Hematopoietic multipotent progenitor cell treated with erythropoietin and hydrocortisone succinate and interleukin-3 and kit ligand, for 15 days (in vitro differentiated cells): ENCODE measurements around the gene ZNF77.
"Not testable (repeated sequence)": the region's sequence is repeated elsewhere in the genome, so short reads cannot be mapped to it uniquely, and the experiment has no call there.

Source experiments
- DNase-seq: peaks from one replicate; pipeline ENCODE4 v3.0.0-alpha.2; 2015; ENCODE audit warnings: low spot score

ZNF77 gene

DNA sequence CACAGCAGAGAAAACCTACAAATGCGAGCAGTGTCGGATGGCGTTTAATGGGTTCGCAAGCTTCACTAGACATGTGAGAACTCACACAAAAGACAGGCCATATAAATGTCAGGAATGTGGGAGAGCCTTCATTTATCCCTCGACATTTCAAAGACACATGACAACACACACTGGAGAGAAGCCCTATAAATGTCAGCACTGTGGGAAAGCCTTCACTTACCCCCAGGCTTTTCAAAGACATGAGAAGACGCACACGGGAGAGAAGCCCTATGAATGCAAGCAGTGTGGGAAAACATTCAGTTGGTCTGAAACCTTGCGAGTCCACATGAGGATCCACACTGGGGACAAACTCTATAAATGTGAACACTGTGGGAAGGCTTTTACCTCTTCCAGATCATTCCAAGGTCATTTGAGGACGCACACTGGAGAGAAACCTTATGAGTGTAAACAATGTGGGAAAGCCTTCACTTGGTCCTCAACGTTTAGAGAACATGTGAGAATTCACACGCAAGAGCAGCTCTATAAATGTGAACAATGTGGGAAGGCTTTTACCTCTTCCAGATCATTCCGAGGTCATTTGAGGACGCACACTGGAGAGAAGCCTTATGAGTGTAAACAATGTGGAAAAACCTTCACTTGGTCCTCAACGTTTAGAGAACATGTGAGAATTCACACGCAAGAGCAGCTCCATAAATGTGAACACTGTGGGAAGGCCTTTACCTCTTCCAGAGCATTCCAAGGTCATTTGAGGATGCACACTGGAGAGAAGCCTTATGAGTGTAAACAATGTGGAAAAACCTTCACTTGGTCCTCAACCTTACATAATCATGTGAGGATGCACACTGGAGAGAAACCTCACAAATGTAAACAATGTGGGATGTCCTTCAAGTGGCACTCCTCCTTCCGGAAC lies 27.2 kb downstream of the ZNF77 start:
- no peak for DNase-seq

- DNase-seq: no peak
Observed at GRCh38 chr19:2912306-2912705, 32.5 kb downstream of the ZNF77 start.

GRCh38 chr19:2906631-2907195 lies 38.1 kb downstream of the ZNF77 start:
- no peak for DNase-seq

- no peak for DNase-seq
Observed at GRCh38 chr19:2905918-2906519, 38.8 kb downstream of the ZNF77 start.

DNA sequence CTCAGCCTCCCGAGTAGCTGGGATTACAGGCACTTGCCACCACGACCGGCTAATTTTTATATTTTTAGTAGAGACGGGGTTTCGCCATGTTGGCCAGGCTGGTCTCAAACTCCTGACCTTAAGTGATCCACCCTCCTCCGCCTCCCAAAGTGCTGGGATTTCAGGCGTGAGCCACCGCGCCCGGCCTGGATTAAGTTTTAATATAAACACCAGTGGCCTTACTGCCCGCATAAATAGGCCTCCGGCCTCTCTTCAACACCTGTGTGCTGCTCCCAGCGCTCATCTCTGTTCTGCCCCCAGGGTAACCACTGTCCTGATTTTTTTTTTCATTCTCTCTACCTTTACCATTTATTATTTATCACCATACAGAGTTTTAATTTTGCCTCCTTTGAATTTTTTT lies 41.4 kb downstream of the ZNF77 start:
- not testable (repeated sequence) for DNase-seq

- DNase-seq: no peak
Observed at GRCh38 chr19:2902590-2903218, 42.1 kb downstream of the ZNF77 start.

- DNase-seq: peak; percentile 90
Observed at GRCh38 chr19:2900296-2901252, 44.2 kb downstream of the ZNF77 start, which contains the start of gene ZNF57. Gene ZNF57, plus strand, starts transcription at chr19:2900928. Its CDS starts 118 bp downstream, at chr19:2901046.

DNA sequence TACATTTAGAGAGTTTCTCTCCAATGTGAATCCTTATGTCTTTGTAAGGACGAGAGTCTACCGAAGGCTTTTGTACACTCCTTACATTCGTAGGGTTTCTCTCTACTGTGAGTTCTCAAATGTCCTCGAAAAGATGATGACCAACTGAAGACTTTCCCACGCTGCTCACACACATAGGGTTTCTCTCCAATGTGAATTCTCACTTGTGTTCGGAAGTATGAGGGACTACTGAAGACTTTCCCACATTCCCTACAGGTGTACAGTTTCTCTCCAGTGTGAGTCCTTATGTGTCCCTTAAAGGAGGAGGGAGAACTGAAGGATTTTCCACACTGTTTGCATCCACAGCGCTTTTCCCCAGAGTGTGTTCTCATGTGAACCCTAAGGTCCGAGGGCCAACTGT lies 48.1 kb downstream of the ZNF77 start:
- no peak for DNase-seq

DNA sequence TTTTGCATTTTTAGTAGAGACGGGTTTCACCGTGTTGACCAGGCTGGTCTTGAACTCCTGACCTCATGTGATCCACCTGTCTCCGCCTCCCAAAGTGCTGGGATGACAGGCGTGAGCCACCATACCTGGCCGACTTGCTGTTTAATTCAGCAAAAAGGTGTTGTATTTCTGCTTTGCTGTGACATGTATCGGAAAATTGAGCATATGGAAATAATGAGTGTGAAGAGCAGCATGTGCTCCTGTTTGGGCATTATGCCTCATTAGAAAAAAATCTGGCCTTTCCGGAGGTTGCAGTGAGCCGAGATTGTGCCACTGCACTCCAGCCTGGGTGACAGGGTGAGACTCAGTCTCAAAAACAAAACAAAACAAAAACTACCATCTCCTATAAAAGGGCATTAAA lies 54.2 kb downstream of the ZNF77 start:
- not testable (repeated sequence) for DNase-seq

- no peak for DNase-seq
Observed at GRCh38 chr19:2888731-2889224, 56.0 kb downstream of the ZNF77 start.

- peak; percentile 30 for DNase-seq
Observed at GRCh38 chr19:2887391-2887914, 57.3 kb downstream of the ZNF77 start.

GRCh38 chr19:2885736-2886135 lies 59.0 kb downstream of the ZNF77 start:
- DNase-seq: no peak

DNA sequence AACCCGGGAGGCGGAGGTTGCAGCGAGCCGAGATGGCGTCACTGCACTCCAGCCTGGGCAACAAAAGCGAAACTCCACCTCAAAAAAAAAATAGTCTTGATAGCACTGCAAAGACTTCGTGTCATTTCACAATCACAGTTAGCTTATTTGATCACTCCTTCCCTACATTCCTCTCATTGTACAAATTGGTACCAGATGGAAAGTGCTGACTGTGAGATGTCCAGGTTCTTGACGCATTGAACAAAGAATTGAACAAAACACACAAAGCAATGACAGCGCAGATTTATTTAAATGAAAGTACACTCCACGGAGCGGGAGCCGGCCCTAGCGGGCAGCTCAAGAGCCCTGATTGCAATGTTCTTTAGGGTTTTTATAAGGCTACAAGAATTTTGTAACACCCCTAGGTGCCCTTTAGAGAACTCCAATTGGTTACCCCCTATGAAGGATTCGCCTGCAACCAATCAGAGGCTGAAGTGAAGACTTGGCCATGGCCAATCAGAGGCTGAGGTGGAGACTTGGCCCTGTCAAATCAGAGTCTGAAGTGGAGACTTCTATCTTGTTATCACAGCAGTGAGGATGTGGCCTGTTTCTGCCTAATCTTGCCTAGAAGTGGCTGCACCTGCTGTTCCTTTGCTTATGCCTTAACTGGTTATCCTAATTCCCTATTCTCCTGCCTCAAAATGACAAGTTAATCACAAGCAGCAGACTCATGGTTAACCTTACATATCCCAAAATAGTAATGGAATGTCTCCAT lies 60.9 kb downstream of the ZNF77 start:
- DNase-seq: no peak
